ENCODE measurements around the gene NUDT22.

DNA sequence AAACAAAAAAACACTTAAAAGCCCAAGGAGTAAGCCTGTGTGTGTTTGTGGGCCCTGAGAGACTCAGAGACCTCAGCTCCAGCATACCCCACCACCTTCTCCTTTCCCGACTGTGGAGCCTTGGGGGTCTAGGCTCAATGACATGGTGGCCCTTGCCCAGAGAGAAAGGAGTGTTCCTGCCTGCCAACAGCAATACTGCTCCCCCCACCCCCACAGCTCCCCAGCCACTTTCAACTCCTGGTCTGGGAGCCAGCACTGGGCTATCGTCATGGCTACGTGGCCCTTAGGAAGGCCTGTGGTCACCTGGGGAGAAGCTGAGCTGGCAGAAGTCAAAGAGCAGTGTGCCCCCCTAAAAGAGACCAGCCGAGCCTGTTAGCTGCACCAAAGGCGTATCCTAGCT, 18.0 kb downstream of the NUDT22 start:
- TF ChIP-seq YY1 (IDR thresholded peaks at IDR 0.05; ENCODE audit: insufficient read depth, insufficient read length): no peak
- no peak for TF ChIP-seq ZNF274 (IDR thresholded peaks at IDR 0.05; ENCODE audit: low read depth, low read length)

Data from NT2/D1 (cell line).